ENCODE measurements around the gene EOMES. TPM values are rescaled to one million over a fixed set of nuclear protein-coding genes. Genes with fewer than 3 reads are reported as not detected.

EOMES gene
- under 0.01 TPM in 1 of 2 replicates, not detected in the other for total RNA-seq

GRCh38 chr3:27721717-27722564 lies at the start of gene EOMES:
Gene EOMES (minus strand): TSS chr3:27722323. CDS start chr3:27722294, 29 bp downstream.

Other genes with a start within 250 kb of the EOMES start
- gene SLC4A7, start 237.9 kb downstream of the EOMES start, total RNA-seq: 121 and 183 TPM in 2 replicates